Cardiac muscle cell (in vitro differentiated cells and primary cell): ENCODE data around the gene WDFY1. TPM values are rescaled to one million over a fixed set of nuclear protein-coding genes. Genes with fewer than 3 reads are reported as not detected.

ENCODE experiments used
- DNase-seq, 2 donors: peaks; one replicate each; pipeline versions ENCODE4 v3.0.0 to v3.0.0-alpha.2; 2010 to 2017; ENCODE audit warnings: low read depth in 1 of 2, low spot score in 1 of 2
- H3K27ac ChIP-seq: fragments of 200-600 bp; sonication (generic); 2 replicates; pipeline ENCODE4 v1.5.1; 2016
- H3K27me3 ChIP-seq: fragments of 200-600 bp; sonication (generic); 2 replicates; pipeline ENCODE4 v1.6.0; 2016; ENCODE audit warnings: control low read depth
- H3K36me3 ChIP-seq: fragments of 200-600 bp; sonication (generic); 2 replicates; pipeline ENCODE4 v1.5.1; 2016; ENCODE audit warnings: control low read depth
- H3K4me1 ChIP-seq: fragments of 200-600 bp; sonication (generic); 2 replicates; pipeline ENCODE4 v1.8.1; 2017; ENCODE audit warnings: low read depth, mild to moderate bottlenecking, mixed run types
- H3K4me3 ChIP-seq: fragments of 200-600 bp; sonication (generic); 2 replicates; pipeline ENCODE4 v1.5.1; 2016; ENCODE audit warnings: mild to moderate bottlenecking
- H3K9me3 ChIP-seq: fragments of 200-600 bp; sonication (generic); 2 replicates; pipeline ENCODE4 v1.5.1; 2017; ENCODE audit warnings: low read depth, mild to moderate bottlenecking, control low read depth
- CTCF ChIP-seq: IDR thresholded peaks from 2 replicates; pipeline ENCODE4 v1.5.1; 2012; ENCODE audit warnings: low read depth, mild to moderate bottlenecking, low read length
- polyA plus RNA-seq: library from polyadenylated mRNA; unstranded; fragments of >200 nt; fragmentation: Nextera tagmentation; extraction: Ambion mirVana; gene quantifications from 2 replicates; pipeline ENCODE4 v1.2.1, GENCODE V29; 2016
- total RNA-seq: library from RNA; depleted of rRNA; stranded (reverse); fragments of >200 nt; gene quantifications from 2 replicates; pipeline ENCODE4 v1.2.3, GENCODE V29; 2016

WDFY1 gene
- total and polyA plus RNA-seq, 2 experiments from 2014 or later, result 20.7 to 20.8 TPM

GRCh38 chr2:223832241-223832903 lies 112.8 kb downstream of the WDFY1 start:
- DNase-seq, result peak in 1 of 2 donors; percentile 29
- no peak overlapping the region for H3K4me3 ChIP-seq
- H3K4me1 ChIP-seq, result no peaks in the 10 kb centered on the region
- peaks cover 20% of the 10 kb centered on the region for H3K27me3 ChIP-seq
- TF ChIP-seq CTCF, result no peak
- H3K9me3 ChIP-seq, result no peaks in the 10 kb centered on the region
- no peaks in the 10 kb centered on the region for H3K36me3 ChIP-seq
- H3K27ac ChIP-seq, result no peak overlapping the region

- DNase-seq, result no peak
- Histone ChIP-seq H3K27ac (no peak overlapping the region), H3K9me3 (no peaks in the 10 kb centered on the region), H3K4me3 (no peak overlapping the region), H3K4me1 (no peaks in the 10 kb centered on the region), H3K36me3 (no peaks in the 10 kb centered on the region), H3K27me3 (no peaks in the 10 kb centered on the region)
- no peak for TF ChIP-seq CTCF
These were observed 116.0 kb downstream of the WDFY1 start for GRCh38 chr2:223829128-223829527.

GRCh38 chr2:223828314-223828713 lies 116.8 kb downstream of the WDFY1 start:
- no peak for TF ChIP-seq CTCF
- Histone ChIP-seq H3K27me3 (no peaks in the 10 kb centered on the region), H3K4me1 (no peaks in the 10 kb centered on the region)

GRCh38 chr2:223826995-223827394 lies 118.1 kb downstream of the WDFY1 start:
- no peaks in the 10 kb centered on the region for H3K4me1 ChIP-seq

More at GRCh38 chr2:223828314-223828713, 116.8 kb downstream of the WDFY1 start:
- H3K9me3 ChIP-seq, result no peaks in the 10 kb centered on the region
- no peak for DNase-seq
- H3K4me3 ChIP-seq, result no peak overlapping the region
- H3K27ac ChIP-seq, result no peak overlapping the region
- no peaks in the 10 kb centered on the region for H3K36me3 ChIP-seq

More at GRCh38 chr2:223826995-223827394, 118.1 kb downstream of the WDFY1 start:
- TF ChIP-seq CTCF, result no peak
- no peak overlapping the region for H3K27ac ChIP-seq
- no peaks in the 10 kb centered on the region for H3K9me3 ChIP-seq
- H3K4me3 ChIP-seq, result no peak overlapping the region
- H3K27me3 ChIP-seq, result no peaks in the 10 kb centered on the region
- no peaks in the 10 kb centered on the region for H3K36me3 ChIP-seq
- no peak for DNase-seq

Other genes starting within 250 kb of the WDFY1 start
- 2.1 TPM in 1 of 2 replicates, not detected in the other for gene AP1S3, start 107.8 kb downstream of the WDFY1 start, total RNA-seq
- 0.87 and 1.6 TPM in 2 replicates for gene AP1S3, start 107.8 kb downstream of the WDFY1 start, polyA plus RNA-seq
- gene MRPL44, start 12.1 kb upstream of the WDFY1 start, total RNA-seq, result 31.5 and 38.4 TPM in 2 replicates
- gene MRPL44, start 12.1 kb upstream of the WDFY1 start, polyA plus RNA-seq, result 35.3 and 44.7 TPM in 2 replicates
- 18.3 and 22.2 TPM in 2 replicates for gene SERPINE2, start 94.0 kb upstream of the WDFY1 start, total RNA-seq
- gene SERPINE2, start 94.0 kb upstream of the WDFY1 start, polyA plus RNA-seq, result 41.2 and 44.3 TPM in 2 replicates